K562 (cell line): ENCODE results near the gene OR6S1.

Experiments
- ATF1 ChIP-seq, 2 experiments: fragments of 450-650 bp in 1 of 2; IDR thresholded peaks; 2 replicates each; pipeline ENCODE4 v1.6.1; 2016; ENCODE audit warnings: missing compliant biosample characterization in 1 of 2, missing genetic modification characterization in 1 of 2
- ATF3 ChIP-seq, 2 experiments: fragments of 450-650 bp in 1 of 2; sonication (generic) in 1 of 2; formaldehyde crosslinking in 1 of 2; IDR thresholded peaks in 1 of 2; conservative IDR thresholded peaks in 1 of 2; 2 replicates each; pipeline versions ENCODE4 v1.6.1 to v1.8.1; 2016 to 2023; ENCODE audit warnings: mild to moderate bottlenecking in 2 of 2, moderate library complexity in 2 of 2, inconsistent platforms in 1 of 2, missing genetic modification reagents in 1 of 2
- DNMT1 ChIP-seq: fragments of 450-650 bp; IDR thresholded peaks from 2 replicates; pipeline ENCODE4 v1.6.1; 2016; ENCODE audit warnings: antibody characterized with exemption, mild to moderate bottlenecking
- EP300 ChIP-seq: IDR thresholded peaks from 2 replicates; pipeline ENCODE4 v1.6.1; 2012; ENCODE audit warnings: low read length, improper control_type of control experiment
- GATAD2A ChIP-seq: fragments of 450-650 bp; IDR thresholded peaks from 2 replicates; pipeline ENCODE4 v1.6.1; 2017
- HDAC6 ChIP-seq: IDR thresholded peaks from 2 replicates; pipeline ENCODE4 v1.6.1; 2012; ENCODE audit warnings: low read depth, mild to moderate bottlenecking, control low read depth, inconsistent platforms, low read length, moderate library complexity
- HMG20B ChIP-seq: fragments of 250-450 bp; sonication (Bioruptor Pico); IDR thresholded peaks from 2 replicates; pipeline ENCODE4 v1.5.0; 2021; ENCODE audit warnings: mild to moderate bottlenecking
- NR3C1 ChIP-seq: sonication (generic); formaldehyde crosslinking; IDR thresholded peaks from 2 replicates; pipeline ENCODE4 v1.8.1; 2022; ENCODE audit warnings: missing genetic modification reagents
- SMC3 ChIP-seq: conservative IDR thresholded peaks from 2 replicates; pipeline ENCODE4 v1.6.1; 2011; ENCODE audit warnings: low read depth, low read length, improper control_type of control experiment; ENCODE audit not compliant: insufficient read depth
- TSHZ1 ChIP-seq: fragments of 250-450 bp; sonication (Bioruptor Pico); IDR thresholded peaks from 2 replicates; pipeline ENCODE4 v1.4.0; 2020; ENCODE audit warnings: mild to moderate bottlenecking, moderate library complexity
- ZFX ChIP-seq: sonication (generic); formaldehyde crosslinking; IDR thresholded peaks from 2 replicates; pipeline ENCODE4 v1.8.0; 2022; ENCODE audit warnings: mild to moderate bottlenecking, missing genetic modification reagents, moderate library complexity
- ZNF23 ChIP-seq: fragments of 250-450 bp; sonication (Bioruptor Pico); IDR thresholded peaks from 2 replicates; pipeline ENCODE4 v1.4.0; 2020; ENCODE audit warnings: mild to moderate bottlenecking

- TF ChIP-seq HMG20B (CRISPR knock-in tag): no peak
- TF ChIP-seq EP300: no peak
- TF ChIP-seq HDAC6: no peak
- no peak for TF ChIP-seq ZFX (CRISPR knock-in tag)
- TF ChIP-seq ATF1 (CRISPR knock-in tag; IDR thresholded peaks at IDR 0.05): no peak
- no peak for TF ChIP-seq ATF1 (tag; IDR thresholded peaks at IDR 0.05)
- TF ChIP-seq ZNF23 (CRISPR knock-in tag): no peak
- no peak for TF ChIP-seq TSHZ1
- TF ChIP-seq GATAD2A: no peak
- TF ChIP-seq ATF3 (IDR thresholded peaks at IDR 0.05): no peak
- TF ChIP-seq ATF3 (CRISPR knock-in tag; conservative IDR thresholded peaks at IDR 0.05): no peak
- no peak for TF ChIP-seq NR3C1 (CRISPR knock-in tag)
- no peak for TF ChIP-seq SMC3
- no peak for TF ChIP-seq DNMT1
These were observed 14.4 kb upstream of the OR6S1 start for GRCh38 chr14:20655851-20656250.
